NCI-H187 (cell line): ENCODE results near the gene ZMYND12.
A peak's percentile ranks its signal among the peaks of the same experiment; 100 is the strongest.
"Not testable (repeated sequence)": the region's sequence is repeated elsewhere in the genome, so short reads cannot be mapped to it uniquely, and the experiment has no call there.

Experiments used
- DNase-seq, 2 experiments: peaks; one replicate each; lab custom pipeline; 2025; lab: John Stamatoyannopoulos, UW

The ZMYND12 gene

DNA sequence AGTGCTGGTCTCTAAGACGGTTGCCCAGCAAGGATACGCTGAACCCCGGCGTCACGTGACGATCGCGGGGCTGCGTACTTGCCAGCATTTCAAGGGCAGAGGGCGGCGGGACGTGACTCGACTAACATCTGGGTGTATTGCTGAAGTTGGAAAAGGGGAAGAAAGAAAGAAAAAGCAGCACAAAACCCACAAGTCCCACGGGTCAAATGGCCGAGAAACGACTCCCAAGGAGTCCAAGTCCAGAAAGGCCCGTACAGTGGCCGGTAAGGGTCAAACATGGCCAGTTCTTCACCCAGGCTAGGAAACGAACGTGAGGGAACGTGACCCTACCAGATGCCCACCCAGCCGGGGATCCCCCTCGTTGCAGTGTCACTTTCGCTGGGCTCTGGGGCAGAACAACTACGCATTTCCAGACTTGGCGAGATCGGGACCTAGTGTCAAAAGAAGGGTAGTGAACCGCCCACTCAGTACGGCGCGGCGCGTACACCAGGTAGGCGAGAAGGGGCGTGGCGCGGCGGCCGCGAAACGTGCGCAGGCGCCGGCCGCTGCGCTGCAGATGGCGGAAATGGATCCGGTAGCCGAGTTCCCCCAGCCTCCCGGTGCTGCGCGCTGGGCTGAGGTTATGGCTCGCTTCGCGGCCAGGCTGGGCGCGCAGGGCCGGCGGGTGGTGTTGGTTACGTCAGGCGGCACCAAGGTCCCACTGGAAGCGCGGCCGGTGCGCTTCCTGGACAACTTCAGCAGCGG is at the start of gene ZMYND12, which contains the start of gene PPCS:
Gene ZMYND12 (minus strand): TSS at position 13 of the 744 bp plus-strand sequence. CDS start 25 bp downstream, outside the sequence.
Gene PPCS (plus strand): TSS at position 534 of the 744 bp plus-strand sequence. CDS start 23 bp downstream, at position 557.
- DNase-seq: peak; percentile 83 to 92

GRCh38 chr1:42504535-42505128 is 48.8 kb upstream of the ZMYND12 start:
- no peak for DNase-seq

DNA sequence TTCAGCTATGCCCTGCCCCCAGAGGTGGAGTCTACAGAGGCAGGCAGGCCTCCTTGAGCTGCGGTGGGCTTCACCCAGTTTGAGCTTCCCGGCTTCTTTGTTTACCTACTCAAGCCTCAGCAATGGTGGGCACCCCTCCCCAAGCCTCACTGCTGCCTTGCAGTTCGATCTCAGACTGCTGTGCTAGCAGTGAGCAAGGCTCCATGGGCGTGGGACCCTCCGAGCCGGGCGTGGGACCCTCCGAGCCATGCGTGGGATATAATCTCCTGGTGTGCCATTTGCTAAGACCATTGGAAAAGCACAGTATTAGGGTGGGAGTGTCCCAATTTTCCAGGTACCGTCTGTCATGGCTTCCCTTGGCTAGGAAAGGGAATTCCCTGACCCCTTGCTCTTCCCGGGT is 46.2 kb upstream of the ZMYND12 start:
- not testable (repeated sequence) for DNase-seq

GRCh38 chr1:42490237-42490636 is 34.4 kb upstream of the ZMYND12 start:
- no peak for DNase-seq

GRCh38 chr1:42484382-42484781 is 28.6 kb upstream of the ZMYND12 start:
- no peak for DNase-seq

- no peak for DNase-seq
These were observed 26.9 kb upstream of the ZMYND12 start for GRCh38 chr1:42482635-42483153.

- no peak for DNase-seq
These were observed 25.1 kb upstream of the ZMYND12 start for GRCh38 chr1:42480921-42481320.

DNA sequence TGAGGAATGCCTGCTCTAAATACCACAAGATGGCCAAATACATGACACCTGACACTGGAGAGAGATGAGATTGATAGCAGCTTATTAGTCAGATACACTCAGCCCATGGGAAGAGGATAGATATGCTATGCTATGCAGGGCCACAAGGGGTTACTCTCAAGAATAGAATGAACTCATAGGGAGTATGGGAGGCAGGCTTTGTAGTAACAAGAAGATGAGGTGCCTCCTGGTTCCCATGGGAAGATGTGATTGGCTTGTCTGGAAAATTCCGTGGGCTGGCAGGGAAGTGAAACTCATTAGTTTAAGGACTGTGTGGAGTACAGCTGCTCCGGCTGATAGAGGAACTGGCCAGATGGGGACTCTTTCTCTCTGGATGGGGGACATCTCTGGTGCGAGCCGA is 23.8 kb upstream of the ZMYND12 start:
- DNase-seq: no peak

DNA sequence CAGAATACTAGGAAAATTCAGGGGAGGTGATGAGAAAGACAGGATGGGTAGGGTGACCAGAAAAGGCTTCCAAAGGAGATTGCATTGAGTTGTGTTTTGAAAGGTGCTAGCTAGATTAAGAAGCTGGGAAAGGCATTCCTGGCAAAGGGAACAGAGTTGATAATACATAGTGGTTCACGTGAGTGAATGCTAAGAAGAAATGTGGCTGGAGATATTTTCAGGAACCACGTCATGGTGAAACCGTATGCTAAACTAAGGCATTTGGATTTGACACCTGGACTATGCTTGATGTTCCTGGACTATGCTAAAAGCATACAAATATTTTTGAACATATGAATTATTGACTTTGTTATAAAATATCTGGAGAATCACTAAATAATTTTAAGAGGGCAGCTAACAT is 22.0 kb upstream of the ZMYND12 start:
- DNase-seq: no peak

DNA sequence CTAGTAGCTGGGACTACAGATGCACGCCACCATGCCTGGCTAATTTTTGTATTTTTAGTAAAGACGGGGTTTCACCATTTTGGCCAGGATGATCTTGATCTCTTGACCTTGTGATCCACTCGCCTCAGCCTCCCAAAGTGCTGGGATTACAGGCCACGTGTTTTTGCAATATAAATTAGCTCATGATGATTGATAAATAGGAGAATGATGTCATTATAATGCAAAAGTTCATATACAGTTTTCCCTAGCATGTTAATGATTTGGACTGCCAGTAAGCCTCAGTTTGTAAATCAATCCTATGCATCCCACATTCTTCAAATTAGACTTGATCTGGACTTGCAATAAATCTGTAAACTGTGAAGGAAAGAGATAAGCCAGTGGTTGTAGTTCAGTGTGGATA is 21.5 kb upstream of the ZMYND12 start:
- not testable (repeated sequence) for DNase-seq

DNA sequence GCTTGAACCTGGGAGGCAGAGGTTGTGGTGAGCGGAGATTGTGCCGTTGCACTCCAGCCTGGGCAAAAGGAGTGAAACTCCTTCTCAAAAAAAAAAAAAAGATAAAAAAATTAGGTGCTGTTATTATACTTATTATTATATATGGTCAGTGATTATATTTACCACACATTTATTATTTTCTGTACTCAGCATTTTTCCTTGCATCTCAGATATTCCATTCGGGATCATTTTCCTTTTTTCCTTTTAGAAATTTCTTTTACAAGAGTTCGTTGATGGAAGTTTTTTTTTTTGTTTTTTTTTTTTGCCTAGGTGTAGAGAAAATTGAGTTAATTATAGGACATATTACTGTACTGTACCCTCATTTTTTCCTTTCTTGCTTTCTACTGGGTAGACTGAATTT is 20.8 kb upstream of the ZMYND12 start:
- no peak for DNase-seq

GRCh38 chr1:42469727-42470126 is 13.9 kb upstream of the ZMYND12 start:
- DNase-seq: no peak

DNA sequence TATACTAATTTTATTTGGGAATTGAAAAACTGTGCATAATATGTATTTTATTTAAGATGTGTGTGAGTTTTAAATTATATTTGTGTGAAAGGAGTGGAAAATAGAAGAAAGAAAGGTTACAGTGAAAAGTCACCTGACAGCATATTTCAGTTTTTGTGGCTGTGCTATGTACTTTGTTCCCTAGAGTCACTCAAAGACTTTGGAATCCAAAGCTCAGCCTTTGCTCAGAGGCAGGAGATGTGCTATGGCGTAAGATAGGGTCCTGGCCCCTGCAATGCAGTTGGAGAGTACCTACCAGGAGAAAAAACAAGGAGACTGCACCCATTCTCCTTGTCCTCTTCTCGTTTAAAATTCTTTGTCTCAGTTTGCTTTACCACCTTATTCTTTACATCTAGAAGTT is 10.2 kb upstream of the ZMYND12 start:
- DNase-seq: no peak

GRCh38 chr1:42463921-42464320 is 8.1 kb upstream of the ZMYND12 start:
- DNase-seq: no peak

GRCh38 chr1:42462828-42463763 is 7.3 kb upstream of the ZMYND12 start, which contains the start of gene CCDC30:
Gene CCDC30 (plus strand): TSS chr1:42463286. CDS start chr1:42480552, 17,266 bp downstream.
- DNase-seq: peak; percentile 85 to 97

GRCh38 chr1:42461196-42461595 is 5.4 kb upstream of the ZMYND12 start:
- no peak for DNase-seq

GRCh38 chr1:42456754-42457089 is 900 bp upstream of the ZMYND12 start:
- peak in 1 of 2 experiments; percentile 16 for DNase-seq

GRCh38 chr1:42454403-42454802 is 1.4 kb downstream of the ZMYND12 start:
- DNase-seq: no peak

- no peak for DNase-seq
These were observed 2.4 kb downstream of the ZMYND12 start for GRCh38 chr1:42453386-42453785.

DNA sequence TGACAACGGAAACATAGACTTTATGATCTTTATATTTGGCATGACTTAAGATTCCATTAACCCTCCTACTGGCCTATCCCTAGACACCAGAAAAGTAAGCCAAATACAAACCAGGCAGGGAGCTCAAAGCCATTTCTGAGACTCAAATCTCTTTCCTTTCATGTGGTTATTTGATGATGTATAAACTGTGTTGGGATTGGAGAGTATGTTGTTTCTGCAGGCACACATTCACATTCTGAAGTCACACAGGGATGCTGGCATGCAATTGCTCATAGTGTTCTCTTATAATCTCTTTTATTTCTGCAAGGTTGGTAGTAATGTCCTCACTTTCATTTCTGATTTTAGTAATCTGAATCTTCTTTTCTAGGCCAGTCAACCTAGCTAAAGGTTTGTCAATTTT is 5.8 kb downstream of the ZMYND12 start:
- no peak for DNase-seq

DNA sequence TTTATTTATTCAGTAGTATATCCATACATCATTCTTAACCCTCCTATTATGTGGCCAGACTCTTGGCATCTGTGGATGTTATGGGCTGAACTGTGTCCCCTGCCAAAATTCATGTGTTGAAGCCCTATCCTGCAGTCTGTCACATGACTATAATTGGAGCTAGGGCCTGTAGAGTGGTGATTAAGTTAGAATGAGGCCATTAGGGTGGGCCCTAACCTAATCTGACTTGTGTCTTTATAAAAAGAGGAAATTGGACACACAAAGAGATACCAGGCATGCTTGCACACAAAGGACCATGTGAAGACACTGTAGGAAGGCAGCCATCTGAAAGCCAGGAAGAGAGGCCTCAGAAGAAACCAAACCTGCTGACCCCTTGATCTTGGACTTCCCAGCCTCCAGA is 6.6 kb downstream of the ZMYND12 start:
- no peak for DNase-seq

DNA sequence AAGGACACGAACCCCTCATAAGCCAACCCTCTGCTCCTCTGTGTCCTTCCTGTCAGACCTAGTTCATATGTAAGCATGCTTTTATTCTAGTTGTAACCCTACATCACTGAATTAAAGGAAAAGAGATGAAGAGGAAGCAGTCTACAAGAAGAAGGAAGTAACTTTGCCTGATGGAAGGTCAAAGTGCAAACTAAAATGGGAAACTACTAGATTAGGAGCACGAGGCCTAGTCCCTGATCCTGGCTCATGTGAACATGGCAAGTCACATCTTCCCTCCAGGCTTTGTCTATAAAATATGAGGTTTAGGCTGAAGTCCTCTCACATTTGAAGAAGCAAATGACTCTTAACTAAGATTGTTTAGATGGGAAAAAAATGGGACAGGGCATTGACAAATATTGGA is 13.2 kb downstream of the ZMYND12 start:
- DNase-seq: no peak
